ENCODE data around the gene PCIF1.
"Not testable (repeated sequence)": the region's sequence is repeated elsewhere in the genome, so short reads cannot be mapped to it uniquely, and the experiment has no call there.

The PCIF1 gene

DNA sequence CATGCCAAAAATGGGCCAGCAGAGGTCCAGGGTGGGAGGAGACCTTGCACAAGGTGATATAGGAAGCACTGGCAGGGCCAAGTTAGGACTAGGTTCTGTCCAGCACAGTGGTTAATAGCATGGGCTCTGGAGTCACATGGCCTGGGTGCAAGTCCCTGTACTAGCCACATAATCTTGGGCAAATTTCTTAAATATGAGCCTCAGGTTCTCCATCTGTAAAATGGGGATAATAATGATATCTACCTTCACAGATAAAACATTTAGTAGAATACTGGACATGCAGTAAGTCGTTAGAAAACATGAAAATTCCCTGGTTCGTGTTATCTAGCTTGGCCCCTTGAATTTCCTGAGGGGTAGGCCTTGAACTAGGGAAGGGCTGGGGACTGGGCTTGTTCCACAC, 37.2 kb upstream of the PCIF1 start:
- no peaks in the 10 kb centered on the region for H3K9me3 ChIP-seq (ENCODE audit: insufficient read depth, low read length)
- no peak overlapping the region for H3K4me2 ChIP-seq (ENCODE audit: low read length)
- H3K9ac ChIP-seq (ENCODE audit: low read length) = no peak overlapping the region
- H3K4me3 ChIP-seq (ENCODE audit: low read length) = no peak overlapping the region
- no peak overlapping the region for H2AFZ ChIP-seq (ENCODE audit: low read depth, low read length)
- no peaks in the 10 kb centered on the region; the same call in 1 of the 2 replicates for H3K4me1 ChIP-seq (ENCODE audit: low read length)
- no peaks in the 10 kb centered on the region for H3K79me2 ChIP-seq (ENCODE audit: low read length)
- no peak overlapping the region for H3K27ac ChIP-seq (ENCODE audit: low read length)
- H4K20me1 ChIP-seq (ENCODE audit: insufficient read depth, low read length) = no peaks in the 10 kb centered on the region
- TF ChIP-seq, protein P1, sequence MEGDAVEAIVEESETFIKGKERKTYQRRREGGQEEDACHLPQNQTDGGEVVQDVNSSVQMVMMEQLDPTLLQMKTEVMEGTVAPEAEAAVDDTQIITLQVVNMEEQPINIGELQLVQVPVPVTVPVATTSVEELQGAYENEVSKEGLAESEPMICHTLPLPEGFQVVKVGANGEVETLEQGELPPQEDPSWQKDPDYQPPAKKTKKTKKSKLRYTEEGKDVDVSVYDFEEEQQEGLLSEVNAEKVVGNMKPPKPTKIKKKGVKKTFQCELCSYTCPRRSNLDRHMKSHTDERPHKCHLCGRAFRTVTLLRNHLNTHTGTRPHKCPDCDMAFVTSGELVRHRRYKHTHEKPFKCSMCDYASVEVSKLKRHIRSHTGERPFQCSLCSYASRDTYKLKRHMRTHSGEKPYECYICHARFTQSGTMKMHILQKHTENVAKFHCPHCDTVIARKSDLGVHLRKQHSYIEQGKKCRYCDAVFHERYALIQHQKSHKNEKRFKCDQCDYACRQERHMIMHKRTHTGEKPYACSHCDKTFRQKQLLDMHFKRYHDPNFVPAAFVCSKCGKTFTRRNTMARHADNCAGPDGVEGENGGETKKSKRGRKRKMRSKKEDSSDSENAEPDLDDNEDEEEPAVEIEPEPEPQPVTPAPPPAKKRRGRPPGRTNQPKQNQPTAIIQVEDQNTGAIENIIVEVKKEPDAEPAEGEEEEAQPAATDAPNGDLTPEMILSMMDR (IDR thresholded peaks at IDR 0.05; ENCODE audit: low read depth, low read length) = no peak
- peaks cover 18% of the 10 kb centered on the region for H3K36me3 ChIP-seq (replicated peaks; ENCODE audit: low read depth, low read length)
- H3K27me3 ChIP-seq (ENCODE audit: low read depth, low read length) = no peaks in the 10 kb centered on the region

DNA sequence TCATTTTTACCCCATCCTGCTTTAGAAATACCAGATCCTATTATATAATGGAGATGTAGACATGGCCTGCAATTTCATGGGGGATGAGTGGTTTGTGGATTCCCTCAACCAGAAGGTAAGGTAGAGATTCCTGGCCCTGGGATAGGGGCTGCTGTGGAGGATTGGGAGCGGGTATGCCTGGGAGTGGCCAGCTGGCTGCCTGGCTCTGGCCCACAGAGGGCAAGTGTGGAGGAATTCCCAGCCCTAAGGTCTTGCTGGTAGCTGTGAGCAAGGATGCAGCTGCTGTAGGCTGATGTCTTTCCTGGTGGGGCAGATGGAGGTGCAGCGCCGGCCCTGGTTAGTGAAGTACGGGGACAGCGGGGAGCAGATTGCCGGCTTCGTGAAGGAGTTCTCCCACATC, 36.8 kb upstream of the PCIF1 start:
- no peak overlapping the region for H3K27ac ChIP-seq (ENCODE audit: low read length)
- H3K36me3 ChIP-seq (replicated peaks; ENCODE audit: low read depth, low read length) = peaks cover 18% of the 10 kb centered on the region
- no peak overlapping the region for H2AFZ ChIP-seq (ENCODE audit: low read depth, low read length)
- no peaks in the 10 kb centered on the region for H3K27me3 ChIP-seq (ENCODE audit: low read depth, low read length)
- H3K4me1 ChIP-seq (ENCODE audit: low read length) = no peaks in the 10 kb centered on the region
- H3K79me2 ChIP-seq (ENCODE audit: low read length) = no peaks in the 10 kb centered on the region
- H3K9me3 ChIP-seq (ENCODE audit: insufficient read depth, low read length) = no peaks in the 10 kb centered on the region
- no peak overlapping the region for H3K4me2 ChIP-seq (ENCODE audit: low read length)
- no peak overlapping the region for H3K9ac ChIP-seq (ENCODE audit: low read length)
- no peaks in the 10 kb centered on the region for H4K20me1 ChIP-seq (ENCODE audit: insufficient read depth, low read length)
- no peak overlapping the region for H3K4me3 ChIP-seq (ENCODE audit: low read length)
- TF ChIP-seq, protein P1 (IDR thresholded peaks at IDR 0.05; ENCODE audit: low read depth, low read length) = no peak
- no peak for TF ChIP-seq EZH2phosphoT487 (IDR thresholded peaks at IDR 0.05; ENCODE audit: low read depth)

DNA sequence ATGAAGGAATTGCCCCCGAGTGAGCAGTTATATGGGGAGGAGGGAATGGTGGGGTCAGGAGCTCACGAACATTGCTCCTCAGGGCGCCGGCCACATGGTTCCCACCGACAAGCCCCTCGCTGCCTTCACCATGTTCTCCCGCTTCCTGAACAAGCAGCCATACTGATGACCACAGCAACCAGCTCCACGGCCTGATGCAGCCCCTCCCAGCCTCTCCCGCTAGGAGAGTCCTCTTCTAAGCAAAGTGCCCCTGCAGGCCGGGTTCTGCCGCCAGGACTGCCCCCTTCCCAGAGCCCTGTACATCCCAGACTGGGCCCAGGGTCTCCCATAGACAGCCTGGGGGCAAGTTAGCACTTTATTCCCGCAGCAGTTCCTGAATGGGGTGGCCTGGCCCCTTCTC, 36.2 kb upstream of the PCIF1 start:
- Histone ChIP-seq H2AFZ (ENCODE audit: low read depth, low read length) (no peak overlapping the region), H4K20me1 (ENCODE audit: insufficient read depth, low read length) (no peaks in the 10 kb centered on the region), H3K36me3 (replicated peaks; ENCODE audit: low read depth, low read length) (peaks cover 18% of the 10 kb centered on the region), H3K4me2 (ENCODE audit: low read length) (no peak overlapping the region), H3K9me3 (ENCODE audit: insufficient read depth, low read length) (no peaks in the 10 kb centered on the region), H3K79me2 (ENCODE audit: low read length) (no peaks in the 10 kb centered on the region), H3K4me1 (ENCODE audit: low read length) (no peaks in the 10 kb centered on the region), H3K27me3 (ENCODE audit: low read depth, low read length) (no peaks in the 10 kb centered on the region), H3K27ac (ENCODE audit: low read length) (no peak overlapping the region), H3K9ac (ENCODE audit: low read length) (no peak overlapping the region), H3K4me3 (ENCODE audit: low read length) (no peak overlapping the region)
- no peak for TF ChIP-seq EZH2phosphoT487 (IDR thresholded peaks at IDR 0.05; ENCODE audit: low read depth)
- TF ChIP-seq, protein P1 (IDR thresholded peaks at IDR 0.05; ENCODE audit: low read depth, low read length) = no peak

DNA sequence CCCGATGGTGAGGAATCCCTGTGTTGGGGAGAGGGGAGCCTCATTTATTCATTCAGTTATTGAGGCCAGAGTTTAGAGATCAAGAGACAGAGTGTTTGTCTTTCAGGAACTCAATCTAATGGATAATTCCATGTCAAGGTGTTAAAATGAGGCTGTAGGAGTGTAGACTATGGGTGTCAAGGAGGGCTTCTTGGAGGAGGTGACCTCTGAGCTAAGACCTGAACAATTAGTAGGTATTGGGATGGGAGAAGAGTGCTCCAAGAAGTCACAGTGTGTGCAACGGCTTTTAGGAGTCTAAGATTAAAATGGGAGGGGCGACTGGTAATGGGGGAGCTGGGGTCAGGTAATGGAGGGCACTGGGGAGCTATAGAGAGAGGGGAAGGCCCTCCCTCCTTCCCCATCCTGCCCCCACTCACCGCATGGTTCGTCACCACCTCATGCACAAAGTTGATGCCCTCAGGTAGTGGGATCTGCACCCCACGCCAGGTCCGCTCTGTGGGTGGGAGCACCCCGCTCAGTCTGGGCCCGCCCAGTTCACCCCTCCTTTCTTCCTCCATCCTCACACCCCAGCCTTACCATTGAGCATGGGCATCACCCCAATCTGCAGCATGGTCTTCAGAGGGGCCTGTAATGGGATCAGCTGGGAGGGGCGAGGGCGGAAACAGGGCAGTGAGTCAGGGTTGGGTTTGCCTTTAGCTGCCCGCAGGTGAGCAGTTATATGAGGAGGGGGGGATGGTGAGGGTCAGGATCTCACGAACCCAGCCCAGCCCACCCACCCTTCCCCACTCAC, 35.2 kb upstream of the PCIF1 start:
- no peaks in the 10 kb centered on the region for H3K79me2 ChIP-seq (ENCODE audit: low read length)
- H3K36me3 ChIP-seq (replicated peaks; ENCODE audit: low read depth, low read length) = peaks cover 18% of the 10 kb centered on the region

DNA sequence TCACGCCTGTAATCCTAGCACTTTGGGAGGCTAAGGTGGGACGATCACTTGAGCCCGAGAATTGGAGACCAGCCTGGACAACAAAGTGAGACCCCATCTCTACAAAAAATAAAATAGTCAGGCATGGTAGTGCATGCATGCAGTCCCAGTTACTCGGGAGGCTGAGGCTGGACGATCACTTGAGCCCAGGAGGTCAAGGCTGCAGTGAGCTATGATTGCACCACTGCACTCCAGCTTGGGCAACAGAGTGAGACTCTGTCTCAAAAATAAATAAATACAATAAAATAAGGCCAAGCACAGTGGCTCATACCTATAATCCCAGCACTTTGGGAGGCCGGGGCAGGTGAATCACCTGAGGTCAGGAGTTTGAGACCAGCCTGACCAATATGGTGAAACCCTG, 33.2 kb upstream of the PCIF1 start:
- H3K79me2 ChIP-seq (ENCODE audit: low read length); H3K9me3 ChIP-seq (ENCODE audit: insufficient read depth, low read length); H3K4me3 ChIP-seq (ENCODE audit: low read length); H4K20me1 ChIP-seq (ENCODE audit: insufficient read depth, low read length); H3K4me1 ChIP-seq (ENCODE audit: low read length); H3K4me2 ChIP-seq (ENCODE audit: low read length); H3K27me3 ChIP-seq (ENCODE audit: low read depth, low read length); H3K27ac ChIP-seq (ENCODE audit: low read length); H2AFZ ChIP-seq (ENCODE audit: low read depth, low read length); H3K9ac ChIP-seq (ENCODE audit: low read length): not testable (repeated sequence)
- peaks cover 18% of the 10 kb centered on the region for H3K36me3 ChIP-seq (replicated peaks; ENCODE audit: low read depth, low read length)

More for the DNA sequence above, 35.2 kb upstream of the PCIF1 start:
- Histone ChIP-seq H3K4me3 (ENCODE audit: low read length) (no peak overlapping the region), H2AFZ (ENCODE audit: low read depth, low read length) (no peak overlapping the region), H4K20me1 (ENCODE audit: insufficient read depth, low read length) (no peaks in the 10 kb centered on the region), H3K27me3 (ENCODE audit: low read depth, low read length) (no peaks in the 10 kb centered on the region), H3K27ac (ENCODE audit: low read length) (no peak overlapping the region), H3K4me2 (ENCODE audit: low read length) (no peak overlapping the region), H3K9ac (ENCODE audit: low read length) (no peak overlapping the region), H3K9me3 (ENCODE audit: insufficient read depth, low read length) (no peaks in the 10 kb centered on the region), H3K4me1 (ENCODE audit: low read length) (no peaks in the 10 kb centered on the region)
- TF ChIP-seq EZH2phosphoT487 (IDR thresholded peaks at IDR 0.05; ENCODE audit: low read depth) = no peak
- TF ChIP-seq, protein P1 (IDR thresholded peaks at IDR 0.05; ENCODE audit: low read depth, low read length) = no peak

Measured in OCI-LY3 (cell line).